RWPE1 (cell line): ENCODE data around the gene TLX1.

Source experiments
- CTCF ChIA-PET: fragments of 350-600 bp; sonication (Branson Sonifier 250); formaldehyde crosslinking; extraction: SDS; loops from one replicate; lab custom pipeline; 2021; lab: Yijun Ruan, JAX
- POLR2A ChIA-PET: fragments of 400-600 bp; formaldehyde crosslinking; extraction: SDS; loops from one replicate; lab custom pipeline; 2020; ENCODE audit warnings: antibody characterized with exemption; ENCODE audit not compliant: low non-redundant PET; lab: Yijun Ruan, JAX
- DNase-seq: peaks from one replicate; pipeline ENCODE4 v3.0.0; 2012; ENCODE audit warnings: low spot score
- H3K27ac ChIP-seq: fragments of 450-650 bp; 2 replicates; pipeline ENCODE4 v1.5.1; 2017
- CTCF ChIP-seq: fragments of 450-650 bp; conservative IDR thresholded peaks from 2 replicates; pipeline ENCODE4 v1.5.1; 2017; ENCODE audit warnings: low read depth, mild to moderate bottlenecking

Gene TLX1

DNA sequence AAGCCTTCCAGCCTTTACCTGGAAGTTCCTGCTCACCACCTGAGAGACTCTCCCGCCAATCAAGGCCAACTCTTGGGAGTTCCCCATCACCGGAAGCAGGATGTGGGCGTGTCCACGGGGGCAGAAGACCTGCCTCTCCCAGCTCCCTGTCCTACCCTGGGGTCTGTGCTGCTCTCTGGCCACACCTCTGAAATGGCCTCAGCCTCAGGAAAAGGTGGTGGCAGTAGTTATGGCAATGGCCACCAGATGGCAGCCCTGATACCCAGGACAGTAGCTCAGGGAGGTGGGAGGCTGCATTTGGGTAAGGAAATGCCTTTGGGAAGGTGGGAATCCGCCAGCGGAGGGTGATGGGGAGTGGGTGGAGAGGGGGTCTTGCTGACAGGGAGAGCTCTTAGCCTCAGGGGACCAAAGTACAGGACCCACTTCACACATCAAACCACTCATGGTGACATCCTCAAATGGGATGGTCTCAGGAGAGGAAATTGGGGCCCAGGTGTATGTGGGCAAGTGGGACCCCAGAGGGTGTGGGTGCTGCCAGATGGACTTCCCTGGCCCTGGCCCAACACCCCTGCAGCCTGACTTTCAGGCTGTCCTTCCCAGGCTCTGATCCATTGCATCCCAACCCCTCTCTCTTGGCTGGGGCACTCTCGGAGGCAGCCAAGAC, 35.4 kb upstream of the TLX1 start:
- POLR2A ChIA-PET: interaction anchor here (1.0 kb wide), 1 partner anchor 46 kb away, joined by 6 read pairs; no protein-coding TSS in a partner anchor
- H3K27ac ChIP-seq: no peak overlapping the region

DNA sequence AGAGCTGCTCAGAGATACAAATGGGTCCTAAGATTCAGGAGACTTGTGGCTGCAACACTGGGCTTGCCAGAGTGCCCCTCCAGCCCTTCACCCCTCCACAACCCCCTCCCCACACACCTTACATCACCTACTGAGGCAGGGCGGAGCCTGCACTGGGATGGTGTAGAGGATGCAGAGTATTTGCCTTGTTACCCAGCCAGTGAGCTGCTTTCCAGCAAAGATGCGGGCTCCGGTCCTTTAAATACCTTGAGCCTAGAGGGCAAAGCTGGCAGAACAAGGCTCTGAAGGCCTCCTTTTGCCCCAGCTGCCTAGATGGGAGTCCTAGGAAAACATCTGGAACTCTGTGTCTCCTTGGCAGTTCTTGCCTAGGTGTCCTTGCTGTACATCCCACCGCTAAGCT, 34.7 kb upstream of the TLX1 start:
- POLR2A ChIA-PET: interaction anchor here (0.7 kb wide), 1 partner anchor 45 kb away, joined by 3 read pairs; no protein-coding TSS in a partner anchor
- TF ChIP-seq CTCF: no peak
- no peak for DNase-seq
- CTCF ChIA-PET: interaction anchor here (0.6 to 13.2 kb wide), 14 partner anchors 12 to 81 kb away, joined by 3 to 272 read pairs (median 6); partner anchors contain the start of genes PDZD7, SFXN3 and TLX1
- H3K27ac ChIP-seq: no peak overlapping the region

More for the DNA sequence above, 35.4 kb upstream of the TLX1 start:
- TF ChIP-seq CTCF: peak; percentile 79
- CTCF ChIA-PET: interaction anchor here (0.5 to 13.2 kb wide), 29 partner anchors 9 to 1175 kb away, joined by 3 to 272 read pairs (median 4); partner anchors contain the start of genes KAZALD1, PDZD7, SFXN3 and TLX1
- DNase-seq: peak; percentile 91

DNA sequence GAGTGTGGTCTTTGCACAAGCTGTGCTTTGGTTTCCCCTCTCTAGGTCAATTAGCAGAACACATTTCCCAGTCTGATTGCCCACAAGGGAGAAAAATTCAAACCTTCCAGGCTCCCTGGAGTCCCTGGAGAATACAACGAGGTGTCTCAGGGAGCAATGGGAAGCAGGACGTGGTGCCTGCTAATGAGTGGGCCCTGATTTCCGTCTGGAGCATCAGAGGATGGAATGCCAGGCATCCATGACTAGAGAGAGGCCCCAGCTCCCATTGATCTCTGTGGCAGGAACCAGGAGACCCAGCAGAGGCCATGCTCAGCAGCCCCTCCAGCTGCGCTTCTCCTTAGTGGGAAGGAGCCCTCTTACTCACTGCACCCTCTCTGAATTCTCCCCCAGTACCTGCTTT, 33.2 kb upstream of the TLX1 start:
- ChIA-PET CTCF (interaction anchor here (0.6 to 13.2 kb wide), 4 partner anchors 10 to 64 kb away, joined by 3 to 272 read pairs (median 5); no protein-coding TSS in a partner anchor), POLR2A (interaction anchor here (0.6 to 1.1 kb wide), 2 partner anchors 26 to 37 kb away, joined by 3 to 4 read pairs; no protein-coding TSS in a partner anchor)
- TF ChIP-seq CTCF: no peak
- DNase-seq: no peak
- no peak overlapping the region for H3K27ac ChIP-seq

DNA sequence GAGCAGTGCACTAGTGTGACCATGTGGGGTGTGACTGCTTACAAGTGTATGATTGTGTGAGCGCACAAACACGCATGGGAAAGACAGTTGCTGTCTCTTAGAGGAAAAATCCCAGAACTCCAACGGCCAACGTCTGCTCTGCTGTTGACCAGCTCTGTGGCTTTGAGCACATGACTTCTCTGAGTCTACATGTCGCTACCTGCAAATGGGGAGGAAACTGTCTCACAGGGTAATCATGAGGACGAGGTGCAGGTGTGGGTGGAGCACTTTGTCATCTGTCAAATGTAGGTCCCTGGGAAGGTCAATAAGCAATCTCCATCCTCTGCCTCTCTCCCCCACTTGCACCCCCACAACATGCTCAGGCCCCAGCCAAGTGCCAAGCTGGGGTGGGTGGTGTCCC, 31.2 kb upstream of the TLX1 start:
- no peak for TF ChIP-seq CTCF
- peak; percentile 35 for DNase-seq
- ChIA-PET CTCF (interaction anchor here (13.2 kb wide), 1 partner anchor 40 kb away, joined by 272 read pairs; no protein-coding TSS in a partner anchor), POLR2A (interaction anchor here (0.6 kb wide), 1 partner anchor 13 kb away, joined by 3 read pairs; no protein-coding TSS in a partner anchor)
- no peak overlapping the region for H3K27ac ChIP-seq

DNA sequence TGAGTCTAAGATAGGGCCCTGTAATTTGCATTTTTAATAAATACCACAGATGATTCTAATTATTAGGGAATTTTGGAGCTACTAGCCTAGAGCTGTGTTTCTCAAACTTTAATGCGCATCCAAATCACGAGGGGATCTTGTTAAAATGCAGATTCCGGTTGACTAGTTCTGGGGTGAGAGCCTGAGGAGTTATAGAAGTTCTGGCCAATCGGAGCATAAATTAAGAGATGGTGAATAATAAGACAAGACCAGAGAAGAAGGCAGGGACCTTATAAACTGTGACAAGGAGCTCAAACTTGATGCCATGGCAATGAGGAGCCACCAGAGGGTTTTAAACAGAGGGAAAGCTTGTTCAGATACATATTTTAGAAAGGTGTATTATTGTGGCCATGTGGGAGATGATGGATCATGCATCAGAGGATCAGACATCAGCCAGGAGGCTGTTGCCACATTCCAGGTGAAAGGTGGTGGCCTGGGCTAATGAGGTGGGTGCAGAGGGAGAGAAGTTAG, 29.7 kb upstream of the TLX1 start:
- no peak for TF ChIP-seq CTCF
- DNase-seq: no peak
- ChIA-PET POLR2A (no interaction called here), CTCF (interaction anchor here (1.5 to 13.2 kb wide), 2 partner anchors 39 to 51 kb away, joined by 5 to 272 read pairs; no protein-coding TSS in a partner anchor)
- no peak overlapping the region for H3K27ac ChIP-seq

GRCh38 chr10:101103430-101103829, 27.7 kb upstream of the TLX1 start:
- POLR2A ChIA-PET: interaction anchor here (0.7 kb wide), 1 partner anchor 61 kb away, joined by 3 read pairs; no protein-coding TSS in a partner anchor
- CTCF ChIA-PET: interaction anchor here (0.8 to 13.2 kb wide), 2 partner anchors 9 to 37 kb away, joined by 4 to 272 read pairs; no protein-coding TSS in a partner anchor
- no peak overlapping the region for H3K27ac ChIP-seq
- no peak for TF ChIP-seq CTCF
- DNase-seq: no peak
